ENCODE measurements around the gene PDE3A.

PDE3A gene

GRCh38 chr12:20426957-20427356 lies 58.6 kb downstream of the PDE3A start:
- no peak for DNase-seq

- DNase-seq, result no peak
These were observed 61.5 kb downstream of the PDE3A start for GRCh38 chr12:20429852-20430251.

- DNase-seq, result no peak
These were observed 64.0 kb downstream of the PDE3A start for GRCh38 chr12:20432290-20432689.

DNA sequence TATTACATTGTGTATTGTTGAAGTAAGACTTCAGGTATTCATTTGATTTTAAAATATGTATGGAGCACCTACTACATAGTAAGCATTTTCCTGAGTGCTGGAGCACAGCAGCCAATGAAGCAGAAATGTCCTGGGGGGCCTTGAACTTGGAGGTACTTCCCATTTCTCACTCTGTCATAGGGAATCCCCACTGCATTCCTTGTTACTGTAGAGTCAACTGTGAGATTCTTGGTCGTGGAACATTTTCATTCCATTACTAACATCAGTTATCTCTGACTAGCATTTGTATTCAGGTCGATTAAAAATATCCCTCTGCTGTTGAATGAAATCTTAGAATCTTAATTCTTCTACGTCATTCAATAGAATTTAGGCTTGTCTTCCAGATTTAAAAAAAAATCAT lies 66.7 kb downstream of the PDE3A start:
- DNase-seq, result no peak

GRCh38 chr12:20436316-20436715 lies 68.0 kb downstream of the PDE3A start:
- DNase-seq, result no peak

GRCh38 chr12:20438299-20438779 lies 70.0 kb downstream of the PDE3A start:
- DNase-seq, result no peak

DNA sequence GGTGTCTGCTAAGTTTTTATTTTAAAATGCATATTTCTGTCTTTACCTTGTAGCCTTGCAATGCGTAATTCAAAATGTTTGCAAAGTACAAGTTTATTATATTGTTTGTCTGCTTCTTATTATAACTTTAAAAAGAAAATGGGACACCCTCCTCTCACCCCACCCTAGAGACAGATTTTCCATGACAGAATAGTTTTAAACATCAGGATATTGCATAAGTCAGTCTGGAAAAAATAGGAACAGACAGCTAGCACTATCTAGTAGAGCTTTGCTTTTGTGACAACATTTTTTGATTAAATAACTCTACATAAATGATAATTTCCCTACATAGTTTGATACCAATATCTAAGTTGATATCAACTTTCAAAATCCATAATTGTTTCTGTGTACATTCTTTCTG lies 71.3 kb downstream of the PDE3A start:
- DNase-seq, result no peak

- no peak for DNase-seq
These were observed 72.1 kb downstream of the PDE3A start for GRCh38 chr12:20440408-20440807.

DNA sequence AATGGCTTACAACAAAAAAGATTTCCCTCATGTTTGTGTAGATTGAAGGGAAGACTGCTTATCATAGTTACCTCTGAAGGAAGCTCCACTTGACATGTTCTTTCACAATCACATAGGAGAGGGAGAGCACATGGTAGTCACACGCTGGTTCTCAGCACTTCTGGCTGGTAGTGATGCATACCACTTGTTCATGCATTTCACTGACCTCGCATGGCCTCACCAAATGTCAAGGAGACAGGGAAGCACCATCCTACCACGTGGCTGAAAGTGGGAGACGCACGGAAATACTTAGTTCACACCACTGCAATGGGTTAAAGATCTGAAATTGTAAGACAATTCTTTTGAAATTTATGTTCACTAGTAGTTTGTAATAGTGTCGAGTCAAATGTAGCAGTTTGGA lies 74.0 kb downstream of the PDE3A start:
- DNase-seq, result no peak

DNA sequence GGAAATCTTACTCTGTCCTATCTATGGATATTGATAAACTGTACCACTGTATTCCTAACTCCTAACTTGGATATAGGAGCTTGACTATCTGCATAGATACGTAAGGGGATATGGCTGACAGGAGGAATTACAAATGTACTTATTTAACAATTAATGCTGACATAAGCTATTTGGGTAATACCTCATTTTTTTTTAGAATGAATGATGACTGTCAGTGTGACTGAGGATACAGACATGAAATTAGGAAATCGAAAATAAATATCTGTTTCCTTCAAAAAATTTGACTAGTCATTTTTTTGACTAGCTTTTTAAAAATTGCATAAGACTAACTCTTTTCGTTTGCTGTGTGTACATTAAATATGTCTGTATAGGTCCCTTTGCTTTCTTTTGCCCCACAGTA lies 74.9 kb downstream of the PDE3A start:
- no peak for DNase-seq

DNA sequence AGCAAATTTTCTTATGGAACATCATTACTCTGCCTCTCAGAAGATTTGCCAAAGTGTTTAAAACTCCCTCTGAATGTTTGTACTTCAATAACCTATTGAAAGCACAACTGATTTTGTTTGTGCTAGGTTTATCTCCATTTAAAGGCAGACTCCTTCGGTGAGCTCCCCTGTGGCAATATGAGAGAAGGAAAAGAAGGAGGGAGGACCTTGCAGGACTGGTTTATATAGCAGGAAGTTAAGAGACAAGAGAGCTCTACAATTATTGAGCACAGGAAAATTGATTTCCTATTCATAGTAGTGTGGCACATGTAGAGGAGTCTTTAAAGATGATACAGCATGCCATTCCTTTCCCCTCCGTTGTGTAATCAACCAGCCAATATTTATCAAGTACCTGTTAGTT lies 75.5 kb downstream of the PDE3A start:
- DNase-seq, result no peak

DNA sequence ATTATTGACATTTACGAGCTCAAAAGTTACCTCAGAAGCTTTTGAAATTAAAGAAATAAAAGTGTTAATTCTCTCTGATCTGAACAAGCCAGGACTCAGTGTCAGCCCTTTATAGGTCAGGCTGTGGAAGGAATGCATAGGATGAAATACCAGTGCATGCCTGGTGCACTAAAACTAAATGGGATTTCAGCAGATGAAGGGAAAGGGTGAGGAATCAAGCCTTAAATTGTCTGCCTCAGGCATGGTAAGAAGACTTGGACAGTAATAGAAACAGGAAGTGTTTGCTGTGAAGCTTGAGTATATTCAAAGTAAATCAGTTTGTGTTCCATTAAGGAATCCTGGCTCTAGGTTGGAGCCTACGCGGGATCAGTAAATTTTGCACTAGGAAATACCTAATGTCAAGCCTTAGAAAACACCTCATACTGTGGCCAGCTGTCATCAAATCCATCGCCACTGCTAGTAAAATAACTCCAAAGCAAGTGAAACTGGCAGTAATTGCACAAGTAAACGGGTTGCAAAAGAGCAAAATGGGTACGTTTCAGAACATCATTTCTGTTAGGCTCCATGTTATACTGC lies 76.3 kb downstream of the PDE3A start:
- no peak for DNase-seq

GRCh38 chr12:20445687-20446086 lies 77.3 kb downstream of the PDE3A start:
- no peak for DNase-seq

DNA sequence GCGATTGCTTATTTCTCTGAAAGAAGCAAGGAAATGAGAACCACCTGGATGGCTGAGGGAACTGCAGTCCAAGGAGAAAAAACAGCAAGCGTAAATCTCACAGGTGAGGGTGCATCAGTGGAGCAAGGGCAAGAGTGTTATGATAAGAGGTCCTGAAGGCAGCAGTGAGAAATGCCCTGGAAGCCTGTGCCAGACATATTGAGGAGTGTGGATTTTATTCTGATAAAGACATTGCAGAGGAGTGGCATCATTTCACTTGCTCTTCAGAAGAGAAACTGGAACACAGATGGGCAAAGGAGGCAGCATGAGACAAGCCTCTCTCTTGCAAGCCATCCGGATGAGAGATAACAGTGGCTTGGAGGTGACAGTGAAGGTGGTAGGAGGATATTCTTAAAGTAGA lies 78.5 kb downstream of the PDE3A start:
- no peak for DNase-seq

GRCh38 chr12:20448781-20449180 lies 80.4 kb downstream of the PDE3A start:
- no peak for DNase-seq

- DNase-seq, result no peak
These were observed 82.3 kb downstream of the PDE3A start for GRCh38 chr12:20450591-20451180.

DNA sequence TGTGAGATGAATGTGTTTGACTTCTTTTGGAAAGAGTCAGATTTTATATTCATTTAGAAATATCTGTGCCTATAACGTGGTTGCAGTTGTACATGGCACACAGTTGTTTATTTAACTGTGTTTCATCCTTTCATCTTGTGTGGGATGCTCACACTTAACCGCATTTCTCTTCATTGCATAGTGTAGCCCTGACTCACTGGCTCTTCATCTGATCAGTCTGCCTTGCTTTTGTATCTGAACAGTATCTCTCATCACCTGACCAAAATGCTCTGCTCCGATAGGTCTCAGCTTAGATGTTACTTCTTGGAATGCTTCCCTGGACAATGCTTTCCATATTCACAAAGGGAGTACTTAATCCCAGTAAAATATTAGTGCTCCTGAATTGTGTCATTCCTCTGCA lies 83.4 kb downstream of the PDE3A start:
- no peak for DNase-seq

- DNase-seq, result no peak
These were observed 84.2 kb downstream of the PDE3A start for GRCh38 chr12:20452496-20453010.

GRCh38 chr12:20453756-20454310 lies 85.5 kb downstream of the PDE3A start:
- DNase-seq, result no peak

GRCh38 chr12:20455001-20455706 lies 86.8 kb downstream of the PDE3A start:
- DNase-seq, result no peak

GRCh38 chr12:20457582-20457981 lies 89.2 kb downstream of the PDE3A start:
- DNase-seq, result no peak

GRCh38 chr12:20458011-20458410 lies 89.7 kb downstream of the PDE3A start:
- DNase-seq, result no peak

GRCh38 chr12:20459920-20460319 lies 91.6 kb downstream of the PDE3A start:
- DNase-seq, result no peak

GRCh38 chr12:20460956-20461355 lies 92.6 kb downstream of the PDE3A start:
- no peak for DNase-seq
